ENCODE measurements around the gene TSPAN8.

DNA sequence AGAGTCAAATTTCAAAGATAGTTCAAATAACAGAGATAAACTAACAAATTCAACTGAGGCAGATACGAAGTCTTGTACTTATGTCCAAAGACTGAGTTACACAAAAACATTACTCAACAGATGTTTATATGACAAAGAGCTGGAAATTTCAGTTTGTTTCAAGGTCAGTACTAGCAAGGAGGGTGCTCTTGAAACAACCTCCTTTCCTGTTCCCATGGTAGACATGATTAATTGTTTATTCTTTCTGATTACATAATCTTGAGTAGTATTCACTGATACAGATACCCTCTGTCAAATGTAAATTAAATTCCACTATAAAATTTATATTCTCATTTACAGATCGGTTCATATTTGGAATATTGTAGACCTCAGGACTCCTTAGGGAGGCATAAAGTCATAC is 23.4 kb downstream of the TSPAN8 start:
- TF ChIP-seq, protein P1, sequence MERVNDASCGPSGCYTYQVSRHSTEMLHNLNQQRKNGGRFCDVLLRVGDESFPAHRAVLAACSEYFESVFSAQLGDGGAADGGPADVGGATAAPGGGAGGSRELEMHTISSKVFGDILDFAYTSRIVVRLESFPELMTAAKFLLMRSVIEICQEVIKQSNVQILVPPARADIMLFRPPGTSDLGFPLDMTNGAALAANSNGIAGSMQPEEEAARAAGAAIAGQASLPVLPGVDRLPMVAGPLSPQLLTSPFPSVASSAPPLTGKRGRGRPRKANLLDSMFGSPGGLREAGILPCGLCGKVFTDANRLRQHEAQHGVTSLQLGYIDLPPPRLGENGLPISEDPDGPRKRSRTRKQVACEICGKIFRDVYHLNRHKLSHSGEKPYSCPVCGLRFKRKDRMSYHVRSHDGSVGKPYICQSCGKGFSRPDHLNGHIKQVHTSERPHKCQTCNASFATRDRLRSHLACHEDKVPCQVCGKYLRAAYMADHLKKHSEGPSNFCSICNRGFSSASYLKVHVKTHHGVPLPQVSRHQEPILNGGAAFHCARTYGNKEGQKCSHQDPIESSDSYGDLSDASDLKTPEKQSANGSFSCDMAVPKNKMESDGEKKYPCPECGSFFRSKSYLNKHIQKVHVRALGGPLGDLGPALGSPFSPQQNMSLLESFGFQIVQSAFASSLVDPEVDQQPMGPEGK (CRISPR knock-in tag; IDR thresholded peaks at IDR 0.05; ENCODE audit: borderline replicate concordance), result no peak
- no peak for TF ChIP-seq ZNF565 (CRISPR knock-in tag; conservative IDR thresholded peaks at IDR 0.05; ENCODE audit: low read depth)
- TF ChIP-seq, protein P2, sequence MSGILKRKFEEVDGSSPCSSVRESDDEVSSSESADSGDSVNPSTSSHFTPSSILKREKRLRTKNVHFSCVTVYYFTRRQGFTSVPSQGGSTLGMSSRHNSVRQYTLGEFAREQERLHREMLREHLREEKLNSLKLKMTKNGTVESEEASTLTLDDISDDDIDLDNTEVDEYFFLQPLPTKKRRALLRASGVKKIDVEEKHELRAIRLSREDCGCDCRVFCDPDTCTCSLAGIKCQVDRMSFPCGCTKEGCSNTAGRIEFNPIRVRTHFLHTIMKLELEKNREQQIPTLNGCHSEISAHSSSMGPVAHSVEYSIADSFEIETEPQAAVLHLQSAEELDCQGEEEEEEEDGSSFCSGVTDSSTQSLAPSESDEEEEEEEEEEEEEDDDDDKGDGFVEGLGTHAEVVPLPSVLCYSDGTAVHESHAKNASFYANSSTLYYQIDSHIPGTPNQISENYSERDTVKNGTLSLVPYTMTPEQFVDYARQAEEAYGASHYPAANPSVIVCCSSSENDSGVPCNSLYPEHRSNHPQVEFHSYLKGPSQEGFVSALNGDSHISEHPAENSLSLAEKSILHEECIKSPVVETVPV (CRISPR knock-in tag; IDR thresholded peaks at IDR 0.05), result no peak
